Effector memory CD4-positive, alpha-beta T cell (primary cell): ENCODE data around the gene ZNF473.
"Not testable (repeated sequence)": the region's sequence is repeated elsewhere in the genome, so short reads cannot be mapped to it uniquely, and the experiment has no call there.

Experiments
- DNase-seq, 3 donors: peaks; one replicate each; pipeline ENCODE4 v3.0.0-alpha.2; 2020
- H3K27ac ChIP-seq: 2 replicates; pipeline ENCODE4 v1.7.0; 2013; ENCODE audit warnings: mild to moderate bottlenecking, low read length, moderate library complexity; ENCODE audit not compliant: insufficient read depth, poor library complexity, severe bottlenecking
- H3K27me3 ChIP-seq: replicated peaks from 2 replicates; pipeline ENCODE4 v1.7.0; 2013; ENCODE audit warnings: mild to moderate bottlenecking, low read length; ENCODE audit not compliant: insufficient read depth, control insufficient read depth, poor library complexity, severe bottlenecking
- H3K36me3 ChIP-seq: 2 replicates; pipeline ENCODE4 v1.7.0; 2013; ENCODE audit warnings: mild to moderate bottlenecking, low read length, moderate library complexity; ENCODE audit not compliant: control insufficient read depth, insufficient read depth
- H3K4me1 ChIP-seq: 2 replicates; pipeline ENCODE4 v1.7.0; 2013; ENCODE audit warnings: low read length, mild to moderate bottlenecking; ENCODE audit not compliant: control insufficient read depth, insufficient read depth, poor library complexity, severe bottlenecking
- H3K4me3 ChIP-seq: 2 replicates; pipeline ENCODE4 v1.7.0; 2013; ENCODE audit warnings: low read length, low read depth, mild to moderate bottlenecking; ENCODE audit not compliant: insufficient read depth, poor library complexity, severe bottlenecking
- H3K9me3 ChIP-seq: 2 replicates; pipeline ENCODE4 v1.7.0; 2013; ENCODE audit warnings: mild to moderate bottlenecking, low read length, moderate library complexity; ENCODE audit not compliant: control insufficient read depth

ZNF473 gene

GRCh38 chr19:50060107-50060506 is 34.3 kb downstream of the ZNF473 start:
- Histone ChIP-seq H3K36me3 (no peaks in the 10 kb centered on the region), H3K27ac (no peak overlapping the region), H3K4me1 (no peaks in the 10 kb centered on the region), H3K9me3 (peaks cover 17% of the 10 kb centered on the region), H3K27me3 (no peaks in the 10 kb centered on the region), H3K4me3 (no peak overlapping the region)
- no peak for DNase-seq

GRCh38 chr19:50061650-50062049 is 35.8 kb downstream of the ZNF473 start:
- no peak overlapping the region for H3K27ac ChIP-seq
- no peaks in the 10 kb centered on the region for H3K4me1 ChIP-seq
- DNase-seq, result no peak
- no peak overlapping the region for H3K4me3 ChIP-seq
- H3K27me3 ChIP-seq, result no peaks in the 10 kb centered on the region
- H3K36me3 ChIP-seq, result no peaks in the 10 kb centered on the region
- H3K9me3 ChIP-seq, result peaks cover 17% of the 10 kb centered on the region

- Histone ChIP-seq H3K27ac (no peak overlapping the region), H3K4me3 (no peak overlapping the region), H3K4me1 (no peaks in the 10 kb centered on the region), H3K27me3 (no peaks in the 10 kb centered on the region), H3K9me3 (no peaks in the 10 kb centered on the region), H3K36me3 (no peaks in the 10 kb centered on the region)
- no peak for DNase-seq
Observed at GRCh38 chr19:50065938-50066337, 40.1 kb downstream of the ZNF473 start.

GRCh38 chr19:50067575-50067974 is 41.8 kb downstream of the ZNF473 start:
- Histone ChIP-seq H3K27me3 (no peaks in the 10 kb centered on the region), H3K27ac (no peak overlapping the region), H3K4me3 (no peak overlapping the region), H3K4me1 (no peaks in the 10 kb centered on the region), H3K36me3 (no peaks in the 10 kb centered on the region), H3K9me3 (no peaks in the 10 kb centered on the region)
- DNase-seq, result no peak

GRCh38 chr19:50068382-50068781 is 42.6 kb downstream of the ZNF473 start:
- not testable (repeated sequence) for H3K27ac ChIP-seq, H3K36me3 ChIP-seq, H3K4me1 ChIP-seq, H3K4me3 ChIP-seq, H3K27me3 ChIP-seq, H3K9me3 ChIP-seq, DNase-seq

- H3K4me3 ChIP-seq, DNase-seq, H3K27me3 ChIP-seq, H3K9me3 ChIP-seq, H3K4me1 ChIP-seq, H3K27ac ChIP-seq, H3K36me3 ChIP-seq: not testable (repeated sequence)
Observed at GRCh38 chr19:50075076-50075475, 49.3 kb downstream of the ZNF473 start.

GRCh38 chr19:50075644-50076372 is 50.0 kb downstream of the ZNF473 start:
- H3K27me3 ChIP-seq, H3K4me3 ChIP-seq, H3K4me1 ChIP-seq, H3K27ac ChIP-seq, H3K9me3 ChIP-seq, DNase-seq, H3K36me3 ChIP-seq: not testable (repeated sequence)

- DNase-seq, H3K27me3 ChIP-seq: not testable (repeated sequence)
Observed at GRCh38 chr19:50076581-50077355, 51.0 kb downstream of the ZNF473 start.

GRCh38 chr19:50079014-50079413 is 53.2 kb downstream of the ZNF473 start:
- H3K4me3 ChIP-seq, H3K9me3 ChIP-seq, H3K27ac ChIP-seq, H3K36me3 ChIP-seq, DNase-seq, H3K27me3 ChIP-seq, H3K4me1 ChIP-seq: not testable (repeated sequence)

More at GRCh38 chr19:50076581-50077355, 51.0 kb downstream of the ZNF473 start:
- not testable (repeated sequence) for H3K4me1 ChIP-seq, H3K4me3 ChIP-seq, H3K27ac ChIP-seq, H3K9me3 ChIP-seq, H3K36me3 ChIP-seq

GRCh38 chr19:50084440-50084839 is 58.6 kb downstream of the ZNF473 start:
- H3K27me3 ChIP-seq, H3K27ac ChIP-seq, H3K36me3 ChIP-seq, DNase-seq, H3K9me3 ChIP-seq, H3K4me1 ChIP-seq, H3K4me3 ChIP-seq: not testable (repeated sequence)
